Measurements from ENCODE around the gene RASSF8. TPM values are rescaled to one million over a fixed set of nuclear protein-coding genes. Genes with fewer than 3 reads are reported as not detected.

Gene RASSF8
- total RNA-seq, 1 experiment from 2014 or later, result 22.9 TPM

DNA sequence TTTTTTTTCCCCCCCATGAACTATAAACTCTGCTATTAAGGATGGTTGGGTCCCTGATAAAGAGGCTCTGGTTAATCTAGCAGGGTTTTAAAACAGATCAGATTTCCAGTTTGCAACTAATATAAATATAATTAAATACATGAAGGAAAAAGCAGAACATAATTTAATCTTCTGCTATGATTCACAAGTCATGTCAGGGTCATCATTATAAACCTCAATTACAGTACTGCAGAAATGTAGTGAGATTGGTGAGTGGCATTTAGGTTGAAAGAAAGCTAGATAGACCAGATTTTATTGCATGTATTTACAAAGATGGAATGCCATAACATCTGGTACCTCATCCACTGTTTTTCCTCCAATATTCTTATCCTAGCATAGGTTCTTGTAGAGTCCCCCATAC, 14.5 kb upstream of the RASSF8 start:
- Histone ChIP-seq H3K4me3 (ENCODE audit: insufficient read depth, low read depth, low read length) (no peak overlapping the region), H3K36me3 (replicated peaks; ENCODE audit: control insufficient read depth, insufficient read depth, low read length) (no peaks in the 10 kb centered on the region), H3K27me3 (ENCODE audit: control insufficient read depth, insufficient read depth, low read length) (no peaks in the 10 kb centered on the region)
- DNase-seq, result no peak

- DNase-seq, result no peak
- H3K27me3 ChIP-seq (ENCODE audit: control insufficient read depth, insufficient read depth, low read length), result no peaks in the 10 kb centered on the region
- no peak overlapping the region for H3K4me3 ChIP-seq (ENCODE audit: insufficient read depth, low read depth, low read length)
- H3K36me3 ChIP-seq (replicated peaks; ENCODE audit: control insufficient read depth, insufficient read depth, low read length), result no peaks in the 10 kb centered on the region
Measured at GRCh38 chr12:25949343-25949742, 9.1 kb upstream of the RASSF8 start.

DNA sequence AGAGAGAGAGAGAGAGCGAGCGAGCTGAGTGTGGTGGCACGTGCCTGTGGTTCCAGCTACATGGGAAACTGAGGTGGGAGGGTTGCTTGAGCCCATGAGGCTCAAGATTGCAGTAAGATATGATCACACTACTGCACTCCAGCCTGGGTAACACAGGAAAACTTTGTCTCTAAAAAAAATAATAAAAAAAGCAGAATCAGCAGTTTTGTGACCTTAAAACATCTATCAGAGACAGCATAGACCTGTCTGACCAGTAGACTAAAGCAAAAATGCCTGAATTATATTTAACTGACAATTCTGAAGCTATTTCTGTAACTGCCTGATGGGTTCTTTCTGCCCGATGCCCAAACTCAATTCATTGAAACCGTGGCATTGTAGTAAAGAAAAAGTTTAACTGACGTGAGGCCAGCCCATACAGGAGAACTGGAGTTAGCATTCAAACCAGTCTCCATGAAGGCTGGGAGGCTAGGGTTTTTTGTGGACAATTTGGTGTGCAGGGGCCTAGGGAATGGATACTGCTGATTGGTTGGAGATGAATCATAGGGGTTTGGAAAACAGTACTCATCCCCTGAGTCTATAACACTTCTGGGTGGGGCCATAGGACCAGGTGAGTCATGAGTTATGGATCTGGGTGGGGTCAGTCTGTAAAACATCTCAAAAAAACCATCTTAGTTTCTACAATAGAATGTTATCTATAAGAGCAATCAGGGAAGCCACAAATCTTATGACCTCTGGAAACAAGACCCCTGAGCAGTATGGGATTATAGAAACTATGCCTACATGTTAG, 8.0 kb upstream of the RASSF8 start:
- H3K36me3 ChIP-seq (replicated peaks; ENCODE audit: control insufficient read depth, insufficient read depth, low read length), result no peaks in the 10 kb centered on the region
- no peak for DNase-seq
- no peak overlapping the region for H3K4me3 ChIP-seq (ENCODE audit: insufficient read depth, low read depth, low read length)
- no peaks in the 10 kb centered on the region for H3K27me3 ChIP-seq (ENCODE audit: control insufficient read depth, insufficient read depth, low read length)

DNA sequence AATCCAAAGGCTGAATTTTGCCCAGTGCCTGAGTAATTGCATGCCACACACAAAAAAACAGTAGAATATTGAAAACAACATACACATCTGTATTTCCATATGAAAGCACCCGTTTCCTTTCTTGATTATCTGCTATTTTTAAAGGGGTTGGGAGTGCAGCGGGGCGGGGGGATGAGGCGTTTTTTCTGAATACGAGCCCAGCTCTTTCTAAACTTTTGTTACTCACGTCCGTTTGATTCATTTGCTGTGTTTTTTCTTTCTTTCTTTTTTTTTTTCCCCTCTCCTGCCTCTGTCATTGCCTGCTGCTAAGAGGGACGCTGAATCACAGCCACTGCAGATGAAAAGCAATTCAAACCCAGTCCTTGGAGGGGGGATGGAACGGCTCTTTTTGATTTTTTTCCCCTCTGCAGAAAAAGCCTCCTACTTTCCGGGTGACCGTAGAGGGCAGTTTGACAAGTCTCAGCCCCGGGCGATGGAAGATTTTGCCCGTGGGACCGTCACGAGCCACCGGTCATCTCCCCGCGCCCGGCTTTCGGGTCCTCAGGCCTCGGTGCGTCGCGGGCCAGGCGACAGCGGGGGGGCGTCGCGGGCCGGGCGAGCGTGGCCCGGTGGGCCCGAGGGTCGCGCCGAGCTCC, 572 bp upstream of the RASSF8 start:
- H3K27me3 ChIP-seq (ENCODE audit: control insufficient read depth, insufficient read depth, low read length), result no peaks in the 10 kb centered on the region
- H3K36me3 ChIP-seq (replicated peaks; ENCODE audit: control insufficient read depth, insufficient read depth, low read length), result no peaks in the 10 kb centered on the region; the same call in 1 of the 2 replicates
- H3K4me3 ChIP-seq (ENCODE audit: insufficient read depth, low read depth, low read length), result peak overlapping the region; percentile 59
- DNase-seq, result no peak

GRCh38 chr12:25959071-25959961, 834 bp downstream of the RASSF8 start:
- peak; percentile 33 for DNase-seq
- no peaks in the 10 kb centered on the region for H3K27me3 ChIP-seq (ENCODE audit: control insufficient read depth, insufficient read depth, low read length)
- peak overlapping the region; percentile 63 for H3K4me3 ChIP-seq (ENCODE audit: insufficient read depth, low read depth, low read length)
- no peaks in the 10 kb centered on the region; the same call in 1 of the 2 replicates for H3K36me3 ChIP-seq (replicated peaks; ENCODE audit: control insufficient read depth, insufficient read depth, low read length)

DNA sequence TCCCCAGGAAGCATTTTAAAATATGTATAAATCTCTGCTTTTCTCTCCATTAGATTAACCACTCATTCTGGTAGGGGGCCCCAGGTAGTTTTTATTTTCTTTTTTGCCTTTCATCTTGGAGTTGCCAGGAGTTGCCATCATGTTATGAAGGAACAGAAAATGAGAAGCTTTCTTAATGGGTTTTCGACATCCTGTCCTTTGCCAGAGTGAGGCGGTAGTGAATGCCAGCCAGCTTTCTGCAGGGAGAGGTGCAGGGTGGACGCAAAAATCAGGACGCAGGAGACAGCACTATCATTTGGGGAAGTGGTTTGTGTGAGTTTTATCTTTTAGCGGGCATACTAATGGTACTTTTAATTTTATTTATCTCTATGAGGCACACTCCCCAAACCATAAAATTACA, 1.7 kb downstream of the RASSF8 start:
- DNase-seq, result peak; percentile 43
- Histone ChIP-seq H3K27me3 (ENCODE audit: control insufficient read depth, insufficient read depth, low read length) (no peaks in the 10 kb centered on the region), H3K4me3 (ENCODE audit: insufficient read depth, low read depth, low read length) (peak overlapping the region; percentile 63), H3K36me3 (replicated peaks; ENCODE audit: control insufficient read depth, insufficient read depth, low read length) (no peaks in the 10 kb centered on the region; the same call in 1 of the 2 replicates)

GRCh38 chr12:25960961-25961360, 2.5 kb downstream of the RASSF8 start:
- H3K4me3 ChIP-seq (ENCODE audit: insufficient read depth, low read depth, low read length), result no peak overlapping the region

GRCh38 chr12:25962932-25963525, 4.5 kb downstream of the RASSF8 start:
- Histone ChIP-seq H3K27me3 (ENCODE audit: control insufficient read depth, insufficient read depth, low read length) (no peaks in the 10 kb centered on the region), H3K4me3 (ENCODE audit: insufficient read depth, low read depth, low read length) (no peak overlapping the region), H3K36me3 (replicated peaks; ENCODE audit: control insufficient read depth, insufficient read depth, low read length) (no peaks in the 10 kb centered on the region; the same call in 1 of the 2 replicates)
- DNase-seq, result no peak

More at GRCh38 chr12:25960961-25961360, 2.5 kb downstream of the RASSF8 start:
- DNase-seq, result no peak
- no peaks in the 10 kb centered on the region; the same call in 1 of the 2 replicates for H3K36me3 ChIP-seq (replicated peaks; ENCODE audit: control insufficient read depth, insufficient read depth, low read length)
- no peaks in the 10 kb centered on the region for H3K27me3 ChIP-seq (ENCODE audit: control insufficient read depth, insufficient read depth, low read length)

- H3K4me3 ChIP-seq (ENCODE audit: insufficient read depth, low read depth, low read length), result no peak overlapping the region
- no peaks in the 10 kb centered on the region; the same call in 1 of the 2 replicates for H3K36me3 ChIP-seq (replicated peaks; ENCODE audit: control insufficient read depth, insufficient read depth, low read length)
Measured at GRCh38 chr12:25965682-25966081, 7.2 kb downstream of the RASSF8 start.

DNA sequence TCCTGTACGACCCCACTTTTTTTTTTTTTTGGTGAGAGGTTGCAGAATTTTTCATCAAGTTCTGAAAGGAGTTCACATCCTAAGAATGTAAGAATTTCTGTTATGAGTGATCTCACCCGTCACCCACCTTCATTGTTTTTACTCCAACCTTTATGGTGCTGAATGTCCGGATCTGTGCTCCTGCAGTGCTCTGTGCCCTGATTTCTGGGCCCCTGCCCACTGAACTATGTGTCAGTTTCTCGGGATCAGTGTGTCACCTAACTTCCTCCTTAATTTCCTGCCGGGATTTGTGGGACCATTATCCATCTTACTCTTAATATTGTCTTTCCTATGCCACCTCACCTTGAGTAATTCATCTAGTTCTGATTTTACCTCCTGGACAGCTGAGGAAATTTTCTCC, 11.6 kb downstream of the RASSF8 start:
- DNase-seq, result no peak
- no peak overlapping the region for H3K4me3 ChIP-seq (ENCODE audit: insufficient read depth, low read depth, low read length)
- H3K27me3 ChIP-seq (ENCODE audit: control insufficient read depth, insufficient read depth, low read length), result no peaks in the 10 kb centered on the region
- H3K36me3 ChIP-seq (replicated peaks; ENCODE audit: control insufficient read depth, insufficient read depth, low read length), result no peaks in the 10 kb centered on the region

More at GRCh38 chr12:25965682-25966081, 7.2 kb downstream of the RASSF8 start:
- no peaks in the 10 kb centered on the region for H3K27me3 ChIP-seq (ENCODE audit: control insufficient read depth, insufficient read depth, low read length)
- DNase-seq, result no peak

DNA sequence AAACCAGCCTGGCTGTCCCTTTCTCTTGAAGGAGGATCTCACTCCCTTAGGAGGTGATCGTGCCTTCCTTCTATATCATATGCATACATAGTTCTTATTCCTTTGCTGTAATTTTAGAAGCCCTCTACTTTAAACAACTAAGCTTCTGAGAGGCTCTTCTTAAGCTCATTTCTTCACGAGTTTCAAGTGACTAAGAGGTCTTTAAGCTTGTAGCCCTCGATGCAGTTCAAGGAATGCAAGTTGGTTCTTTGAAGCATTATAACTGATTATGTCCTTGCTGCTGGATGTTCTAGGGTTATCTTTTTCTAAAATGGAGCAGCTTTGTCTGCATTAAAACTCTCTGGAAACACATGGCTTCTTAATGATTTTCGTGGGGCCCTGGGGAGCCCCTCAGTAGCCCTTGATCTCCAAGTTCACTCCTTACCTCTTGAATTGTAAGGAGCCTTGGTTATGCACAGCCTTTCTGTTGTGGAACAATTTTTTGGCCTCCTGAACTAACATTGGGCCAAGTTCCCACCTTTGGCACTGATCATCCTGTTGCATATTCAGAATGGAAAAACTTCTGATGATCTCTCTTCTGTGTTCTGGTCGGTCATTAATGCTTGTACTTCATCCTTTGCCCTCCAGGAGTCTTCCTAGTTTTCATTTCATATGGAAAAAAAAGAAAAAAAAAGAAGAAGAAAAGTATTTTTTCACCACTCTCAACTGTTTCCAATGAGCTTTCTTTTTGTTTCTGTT, 12.6 kb downstream of the RASSF8 start:
- Histone ChIP-seq H3K27me3 (ENCODE audit: control insufficient read depth, insufficient read depth, low read length) (no peaks in the 10 kb centered on the region), H3K4me3 (ENCODE audit: insufficient read depth, low read depth, low read length) (no peak overlapping the region), H3K36me3 (replicated peaks; ENCODE audit: control insufficient read depth, insufficient read depth, low read length) (no peaks in the 10 kb centered on the region)
- DNase-seq, result no peak

- Histone ChIP-seq H3K36me3 (replicated peaks; ENCODE audit: control insufficient read depth, insufficient read depth, low read length) (no peaks in the 10 kb centered on the region), H3K4me3 (ENCODE audit: insufficient read depth, low read depth, low read length) (no peak overlapping the region), H3K27me3 (ENCODE audit: control insufficient read depth, insufficient read depth, low read length) (no peaks in the 10 kb centered on the region)
- DNase-seq, result no peak
Measured at GRCh38 chr12:25971654-25972041, 13.2 kb downstream of the RASSF8 start.

- no peak for DNase-seq
- no peaks in the 10 kb centered on the region for H3K36me3 ChIP-seq (replicated peaks; ENCODE audit: control insufficient read depth, insufficient read depth, low read length)
- no peak overlapping the region for H3K4me3 ChIP-seq (ENCODE audit: insufficient read depth, low read depth, low read length)
- no peaks in the 10 kb centered on the region for H3K27me3 ChIP-seq (ENCODE audit: control insufficient read depth, insufficient read depth, low read length)
Measured at GRCh38 chr12:25972783-25973182, 14.3 kb downstream of the RASSF8 start.

DNA sequence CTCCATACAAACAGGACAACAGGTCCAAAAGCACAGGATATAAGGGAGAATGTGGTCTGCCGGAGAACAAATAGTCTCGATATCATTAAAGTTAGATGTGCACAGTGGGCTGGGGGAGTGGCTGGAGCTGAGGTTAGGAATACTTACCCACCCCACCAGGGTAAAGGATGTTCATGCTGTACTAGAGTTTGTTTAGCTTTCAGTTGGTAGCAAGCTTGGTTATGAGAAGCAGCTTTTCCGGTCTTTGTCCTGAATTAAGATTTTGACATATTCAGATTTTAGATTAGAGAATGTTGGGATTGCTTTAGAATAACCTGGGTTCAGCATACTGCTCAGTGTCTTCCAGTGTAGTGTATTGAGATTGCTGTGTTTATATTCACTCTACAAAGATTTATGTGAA, 16.7 kb downstream of the RASSF8 start:
- H3K4me3 ChIP-seq (ENCODE audit: insufficient read depth, low read depth, low read length), result no peak overlapping the region
- no peaks in the 10 kb centered on the region for H3K27me3 ChIP-seq (ENCODE audit: control insufficient read depth, insufficient read depth, low read length)
- no peak for DNase-seq
- H3K36me3 ChIP-seq (replicated peaks; ENCODE audit: control insufficient read depth, insufficient read depth, low read length), result no peaks in the 10 kb centered on the region

Measured in H7 (cell line).